MM.1S (cell line): ENCODE results near the gene HOXB2.

ENCODE experiments used
- DNase-seq: peaks from one replicate; pipeline ENCODE4 v3.0.0-alpha.2; 2015
- H2AFZ ChIP-seq: fragments of 300-600 bp; sonication (generic); 2 replicates; pipeline ENCODE4 v1.6.0; 2016; ENCODE audit warnings: antibody characterized with exemption, low read length
- H3F3A ChIP-seq: fragments of 300-600 bp; sonication (generic); 2 replicates; pipeline ENCODE4 v1.6.1; 2016; ENCODE audit warnings: mild to moderate bottlenecking, antibody characterized with exemption, low read length, moderate library complexity, mixed read lengths; ENCODE audit not compliant: insufficient read depth
- H3K27ac ChIP-seq: fragments of 300-600 bp; sonication (generic); 2 replicates; pipeline ENCODE4 v1.5.1; 2016; ENCODE audit warnings: mild to moderate bottlenecking, low read length
- H3K27me3 ChIP-seq: fragments of 300-600 bp; sonication (generic); replicated peaks from 2 replicates; pipeline ENCODE4 v1.6.0; 2016; ENCODE audit warnings: low read length; ENCODE audit not compliant: insufficient read depth
- H3K36me3 ChIP-seq: fragments of 300-600 bp; sonication (generic); replicated peaks from 2 replicates; pipeline ENCODE4 v1.6.1; 2016; ENCODE audit warnings: mild to moderate bottlenecking, low read length, mixed read lengths; ENCODE audit not compliant: insufficient read depth
- H3K4me1 ChIP-seq: fragments of 300-600 bp; sonication (generic); 2 replicates; pipeline ENCODE4 v1.6.1; 2016; ENCODE audit warnings: low read length, mixed read lengths
- H3K4me2 ChIP-seq: fragments of 300-600 bp; sonication (generic); 2 replicates; pipeline ENCODE4 v1.6.0; 2016; ENCODE audit warnings: low read depth, low read length
- H3K4me3 ChIP-seq: fragments of 300-600 bp; sonication (generic); 2 replicates; pipeline ENCODE4 v1.5.1; 2016; ENCODE audit warnings: low read length, mixed read lengths
- H3K79me2 ChIP-seq: fragments of 300-600 bp; sonication (generic); 2 replicates; pipeline ENCODE4 v1.6.1; 2016; ENCODE audit warnings: mixed run types, low read length, mixed read lengths
- H3K9ac ChIP-seq: fragments of 300-600 bp; sonication (generic); 2 replicates; pipeline ENCODE4 v1.6.1; 2016; ENCODE audit warnings: low read length, mixed read lengths
- H3K9me2 ChIP-seq: fragments of 300-600 bp; sonication (generic); replicated peaks from 2 replicates; pipeline ENCODE4 v1.6.1; 2016; ENCODE audit warnings: mild to moderate bottlenecking, low read length, mixed read lengths; ENCODE audit not compliant: insufficient read depth
- H3K9me3 ChIP-seq: fragments of 300-600 bp; sonication (generic); replicated peaks from 2 replicates; pipeline ENCODE4 v1.6.1; 2016; ENCODE audit warnings: mild to moderate bottlenecking, low read length, mixed read lengths; ENCODE audit not compliant: insufficient read depth
- H4K20me1 ChIP-seq: fragments of 300-600 bp; sonication (generic); 2 replicates; pipeline ENCODE4 v1.6.1; 2016; ENCODE audit warnings: mild to moderate bottlenecking, low read length, moderate library complexity, mixed read lengths; ENCODE audit not compliant: insufficient read depth
- EZH2 ChIP-seq: fragments of 300-600 bp; sonication (generic); optimal IDR thresholded peaks from 2 replicates; pipeline ENCODE3; 2017; ENCODE audit warnings: low read depth, mild to moderate bottlenecking, antibody characterized with exemption, low read length, mixed read lengths
- EZH2phosphoT487 ChIP-seq: fragments of 300-600 bp; sonication (generic); IDR thresholded peaks from 2 replicates; pipeline ENCODE4 v1.6.1; 2018; ENCODE audit warnings: antibody characterized with exemption, low read length
- TF ChIP-seq, protein P1 (sequence below): fragments of 300-600 bp; sonication (generic); IDR thresholded peaks from 2 replicates; pipeline ENCODE4 v1.5.1; 2016; ENCODE audit warnings: antibody characterized with exemption, low read length, mixed read lengths

HOXB2 gene

GRCh38 chr17:48506246-48506645, 38.7 kb downstream of the HOXB2 start:
- no peaks in the 10 kb centered on the region for H4K20me1 ChIP-seq
- H3K9me3 ChIP-seq: no peaks in the 10 kb centered on the region
- no peak for DNase-seq
- H3F3A ChIP-seq: peaks cover 28% of the 10 kb centered on the region
- H3K4me2 ChIP-seq: peak overlapping the region; percentile 59
- H3K9ac ChIP-seq: peak overlapping the region; percentile 50
- H3K9me2 ChIP-seq: no peaks in the 10 kb centered on the region
- no peaks in the 10 kb centered on the region for H3K79me2 ChIP-seq
- no peaks in the 10 kb centered on the region for H3K36me3 ChIP-seq
- H3K4me3 ChIP-seq: no peak overlapping the region
- TF ChIP-seq EZH2phosphoT487 (no peak), EZH2 (no peak)
- TF ChIP-seq, protein P1, sequence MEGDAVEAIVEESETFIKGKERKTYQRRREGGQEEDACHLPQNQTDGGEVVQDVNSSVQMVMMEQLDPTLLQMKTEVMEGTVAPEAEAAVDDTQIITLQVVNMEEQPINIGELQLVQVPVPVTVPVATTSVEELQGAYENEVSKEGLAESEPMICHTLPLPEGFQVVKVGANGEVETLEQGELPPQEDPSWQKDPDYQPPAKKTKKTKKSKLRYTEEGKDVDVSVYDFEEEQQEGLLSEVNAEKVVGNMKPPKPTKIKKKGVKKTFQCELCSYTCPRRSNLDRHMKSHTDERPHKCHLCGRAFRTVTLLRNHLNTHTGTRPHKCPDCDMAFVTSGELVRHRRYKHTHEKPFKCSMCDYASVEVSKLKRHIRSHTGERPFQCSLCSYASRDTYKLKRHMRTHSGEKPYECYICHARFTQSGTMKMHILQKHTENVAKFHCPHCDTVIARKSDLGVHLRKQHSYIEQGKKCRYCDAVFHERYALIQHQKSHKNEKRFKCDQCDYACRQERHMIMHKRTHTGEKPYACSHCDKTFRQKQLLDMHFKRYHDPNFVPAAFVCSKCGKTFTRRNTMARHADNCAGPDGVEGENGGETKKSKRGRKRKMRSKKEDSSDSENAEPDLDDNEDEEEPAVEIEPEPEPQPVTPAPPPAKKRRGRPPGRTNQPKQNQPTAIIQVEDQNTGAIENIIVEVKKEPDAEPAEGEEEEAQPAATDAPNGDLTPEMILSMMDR: peak; percentile 35
- H2AFZ ChIP-seq: 0 out of 2 replicates have a peak overlapping the region, but pooled peaks have one; percentile 4
- peak overlapping the region; percentile 92 for H3K27ac ChIP-seq
- H3K4me1 ChIP-seq: peaks cover 48% of the 10 kb centered on the region
- no peaks in the 10 kb centered on the region for H3K27me3 ChIP-seq

- Histone ChIP-seq H3K9me2 (no peaks in the 10 kb centered on the region), H3K4me3 (no peak overlapping the region), H3K27ac (peak overlapping the region; percentile 92), H3K36me3 (no peaks in the 10 kb centered on the region), H4K20me1 (no peaks in the 10 kb centered on the region), H3K4me1 (peaks cover 46% of the 10 kb centered on the region), H3K4me2 (peak overlapping the region; percentile 59; the same call in 1 of the 2 replicates), H3K27me3 (no peaks in the 10 kb centered on the region), H3K79me2 (no peaks in the 10 kb centered on the region), H3K9ac (peak overlapping the region; percentile 66), H2AFZ (0 out of 2 replicates have a peak overlapping the region, but pooled peaks have one; percentile 4), H3F3A (peaks cover 23% of the 10 kb centered on the region), H3K9me3 (no peaks in the 10 kb centered on the region)
- TF ChIP-seq EZH2 (no peak), EZH2phosphoT487 (no peak)
- TF ChIP-seq, protein P1: no peak
- DNase-seq: peak; percentile 92
Observed at GRCh38 chr17:48505788-48506187, 39.1 kb downstream of the HOXB2 start.

DNA sequence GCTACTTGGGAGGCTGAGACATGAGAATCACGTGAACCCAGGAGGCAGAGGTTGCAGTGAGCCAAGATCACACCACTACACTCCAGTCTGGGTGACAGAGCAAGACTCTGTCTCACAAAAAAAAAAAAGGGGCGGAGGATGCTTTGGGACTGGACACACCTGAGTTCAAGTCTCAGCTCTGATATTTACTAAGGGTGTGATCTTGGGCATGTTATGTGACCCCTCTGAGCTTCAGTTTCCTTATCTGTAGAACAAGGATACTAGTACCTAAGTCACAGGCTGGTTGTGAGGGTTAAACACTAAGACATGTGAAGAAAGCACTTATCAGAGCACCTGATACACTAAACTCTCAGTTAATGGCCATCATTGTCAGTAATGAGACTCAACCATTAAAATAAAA, 40.0 kb downstream of the HOXB2 start:
- H3K4me2 ChIP-seq: peak overlapping the region; percentile 59; the same call in 1 of the 2 replicates
- H3K4me3 ChIP-seq: no peak overlapping the region
- H2AFZ ChIP-seq: no peak overlapping the region
- H3K4me1 ChIP-seq: peaks cover 40% of the 10 kb centered on the region
- H3F3A ChIP-seq: peaks cover 19% of the 10 kb centered on the region
- no peaks in the 10 kb centered on the region for H3K9me2 ChIP-seq
- H3K9me3 ChIP-seq: no peaks in the 10 kb centered on the region
- no peak for DNase-seq
- peak overlapping the region; percentile 92 for H3K27ac ChIP-seq
- TF ChIP-seq EZH2 (no peak), EZH2phosphoT487 (no peak)
- TF ChIP-seq, protein P1: no peak
- no peaks in the 10 kb centered on the region for H3K79me2 ChIP-seq
- H4K20me1 ChIP-seq: no peaks in the 10 kb centered on the region
- peak overlapping the region; percentile 66 for H3K9ac ChIP-seq
- H3K27me3 ChIP-seq: no peaks in the 10 kb centered on the region
- no peaks in the 10 kb centered on the region for H3K36me3 ChIP-seq
